ENCODE measurements around the gene CCDC141.

DNA sequence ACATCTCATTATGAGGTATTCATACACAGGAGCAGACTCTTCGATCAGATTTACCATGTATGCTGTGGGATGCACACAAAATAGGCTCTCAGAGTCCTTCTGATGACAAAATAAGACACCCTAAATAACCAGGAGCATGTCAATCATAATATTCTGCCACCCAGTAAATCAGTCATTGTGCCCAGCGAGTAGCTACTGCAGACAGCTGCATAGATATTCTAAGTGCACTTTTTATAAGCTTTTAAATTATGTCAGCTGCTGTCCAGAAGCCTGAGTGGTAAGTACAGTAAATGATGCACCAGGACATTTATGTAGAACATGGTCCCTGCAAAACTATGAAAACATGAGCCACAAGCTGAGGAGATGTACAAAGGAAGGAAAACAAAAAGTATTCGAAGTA lies 102.9 kb downstream of the CCDC141 start:
- TF ChIP-seq ZNF274 (IDR thresholded peaks at IDR 0.05; ENCODE audit: low read depth, low read length): no peak
- no peak for TF ChIP-seq YY1 (IDR thresholded peaks at IDR 0.05; ENCODE audit: insufficient read depth, insufficient read length)

Data from NT2/D1 (cell line).